ENCODE data around the gene MAN1B1.

MAN1B1 gene

GRCh38 chr9:137147793-137148160, 61.0 kb downstream of the MAN1B1 start:
- no peak overlapping the region for H3K4me3 ChIP-seq (ENCODE audit: low read depth, low read length)
- TF ChIP-seq CTCF (IDR thresholded peaks at IDR 0.05; ENCODE audit: low read depth, low read length), result no peak

GRCh38 chr9:137148242-137148641, 61.5 kb downstream of the MAN1B1 start:
- H3K4me3 ChIP-seq (ENCODE audit: low read depth, low read length), result no peak overlapping the region
- TF ChIP-seq CTCF (IDR thresholded peaks at IDR 0.05; ENCODE audit: low read depth, low read length), result no peak

GRCh38 chr9:137148661-137149060, 61.9 kb downstream of the MAN1B1 start:
- TF ChIP-seq CTCF (IDR thresholded peaks at IDR 0.05; ENCODE audit: low read depth, low read length), result no peak
- no peak overlapping the region for H3K4me3 ChIP-seq (ENCODE audit: low read depth, low read length)

GRCh38 chr9:137149363-137149762, 62.6 kb downstream of the MAN1B1 start:
- no peak overlapping the region for H3K4me3 ChIP-seq (ENCODE audit: low read depth, low read length)

GRCh38 chr9:137149942-137150616, 63.3 kb downstream of the MAN1B1 start:
- H3K4me3 ChIP-seq (ENCODE audit: low read depth, low read length), result no peak overlapping the region
- TF ChIP-seq CTCF (IDR thresholded peaks at IDR 0.05; ENCODE audit: low read depth, low read length), result no peak

More at GRCh38 chr9:137149363-137149762, 62.6 kb downstream of the MAN1B1 start:
- TF ChIP-seq CTCF (IDR thresholded peaks at IDR 0.05; ENCODE audit: low read depth, low read length), result no peak

- no peak overlapping the region for H3K4me3 ChIP-seq (ENCODE audit: low read depth, low read length)
- TF ChIP-seq CTCF (IDR thresholded peaks at IDR 0.05; ENCODE audit: low read depth, low read length), result no peak
Observed at GRCh38 chr9:137150617-137151457, 64.1 kb downstream of the MAN1B1 start.

GRCh38 chr9:137152844-137153405, 66.1 kb downstream of the MAN1B1 start:
- no peak overlapping the region for H3K4me3 ChIP-seq (ENCODE audit: low read depth, low read length)

More at GRCh38 chr9:137152844-137153405, 66.1 kb downstream of the MAN1B1 start:
- no peak for TF ChIP-seq CTCF (IDR thresholded peaks at IDR 0.05; ENCODE audit: low read depth, low read length)

All from WI38 (cell line).